WTC11 (cell line): ENCODE measurements around the gene CCDC183. TPM values are rescaled to one million over a fixed set of nuclear protein-coding genes. Genes with fewer than 3 reads are reported as not detected.

Source experiments
- ATAC-seq: fragments of 200-7000 bp; cut with Tn5 transposase; 2 replicates; pipeline ENCODE4 v1.10.0; 2021; ENCODE audit warnings: mild to moderate bottlenecking, moderate library complexity
- CTCF ChIA-PET: fragments of 300-600 bp; sonication (Branson Sonifier 250); formaldehyde crosslinking; loops from one replicate; lab custom pipeline; 2021; ENCODE audit warnings: antibody characterized with exemption; lab: Charles Lee
- POLR2A ChIA-PET: fragments of 350-600 bp; sonication (Branson Sonifier 250); formaldehyde crosslinking; loops from one replicate; lab custom pipeline; 2021; ENCODE audit warnings: antibody characterized with exemption; lab: Charles Lee
- DNase-seq: peaks from one replicate; pipeline ENCODE4 v3.0.0; 2021; ENCODE audit warnings: low spot score
- H3K27ac Mint-ChIP-seq: 2 replicates; pipeline ENCODE4 v1.8.0; 2021; ENCODE audit warnings: mixed read lengths
- H3K27me3 Mint-ChIP-seq: 2 replicates; pipeline ENCODE4 v1.8.0; 2021; ENCODE audit warnings: low read depth, mild to moderate bottlenecking, moderate library complexity, mixed read lengths
- H3K36me3 Mint-ChIP-seq: 2 replicates; pipeline ENCODE4 v1.8.0; 2021; ENCODE audit warnings: mixed read lengths
- H3K4me1 Mint-ChIP-seq: 2 replicates; pipeline ENCODE4 v1.8.0; 2022; ENCODE audit warnings: mixed read lengths
- H3K4me3 Mint-ChIP-seq: 2 replicates; pipeline ENCODE4 v1.8.0; 2021; ENCODE audit warnings: mild to moderate bottlenecking, moderate library complexity, mixed read lengths
- H3K9me3 Mint-ChIP-seq: 2 replicates; pipeline ENCODE4 v1.8.0; 2021; ENCODE audit warnings: mixed read lengths
- MXD4 ChIP-seq: fragments of 250-450 bp; sonication (Bioruptor Pico); IDR thresholded peaks from 2 replicates; pipeline ENCODE4 v1.8.0; 2021; ENCODE audit warnings: mild to moderate bottlenecking, moderate library complexity, borderline replicate concordance
- SMAD3 ChIP-seq: sonication (generic); formaldehyde crosslinking; IDR thresholded peaks from 2 replicates; pipeline ENCODE4 v1.8.0; 2022; ENCODE audit warnings: missing genetic modification reagents, mild to moderate bottlenecking, borderline replicate concordance
- ZNF219 ChIP-seq: sonication (generic); formaldehyde crosslinking; IDR thresholded peaks from 2 replicates; pipeline ENCODE4 v1.8.0; 2023; ENCODE audit warnings: missing genetic modification reagents, mild to moderate bottlenecking, borderline replicate concordance
- ZNF263 ChIP-seq: sonication (generic); formaldehyde crosslinking; IDR thresholded peaks from 2 replicates; pipeline ENCODE4 v1.8.1; 2022; ENCODE audit warnings: low read depth, mild to moderate bottlenecking, moderate library complexity, missing genetic modification reagents
- total RNA-seq: library from RNA; stranded (reverse); gene quantifications from 3 replicates; pipeline ENCODE4 v1.2.3, GENCODE V29; 2021
- TF ChIP-seq, protein P1 (sequence below): sonication (generic); formaldehyde crosslinking; IDR thresholded peaks from 2 replicates; pipeline ENCODE4 v1.8.1; 2023; ENCODE audit warnings: mild to moderate bottlenecking, missing genetic modification reagents
- TF ChIP-seq, protein P2 (sequence below): fragments of 250-450 bp; sonication (Bioruptor Pico); conservative IDR thresholded peaks from 2 replicates; pipeline ENCODE4 v1.9.0; 2021; ENCODE audit warnings: mild to moderate bottlenecking
- TF ChIP-seq, protein P3 (sequence below): sonication (generic); formaldehyde crosslinking; IDR thresholded peaks from 2 replicates; pipeline ENCODE4 v1.8.0; 2022; ENCODE audit warnings: mild to moderate bottlenecking, missing genetic modification reagents
- TF ChIP-seq, protein P4 (sequence below): sonication (generic); formaldehyde crosslinking; IDR thresholded peaks from 2 replicates; pipeline ENCODE4 v1.8.0; 2023; ENCODE audit warnings: missing genetic modification reagents, mild to moderate bottlenecking, borderline replicate concordance
- TF ChIP-seq, protein P5 (sequence below): sonication (generic); formaldehyde crosslinking; IDR thresholded peaks from 2 replicates; pipeline ENCODE4 v1.8.0; 2022; ENCODE audit warnings: mild to moderate bottlenecking, missing genetic modification reagents
- TF ChIP-seq, protein P6 (sequence below): sonication (generic); formaldehyde crosslinking; IDR thresholded peaks from 2 replicates; pipeline ENCODE4 v1.8.1; 2023; ENCODE audit warnings: mild to moderate bottlenecking, missing genetic modification reagents, borderline replicate concordance

CCDC183 gene
- total RNA-seq, 1 experiment from 2014 or later, result 2.1 TPM

DNA sequence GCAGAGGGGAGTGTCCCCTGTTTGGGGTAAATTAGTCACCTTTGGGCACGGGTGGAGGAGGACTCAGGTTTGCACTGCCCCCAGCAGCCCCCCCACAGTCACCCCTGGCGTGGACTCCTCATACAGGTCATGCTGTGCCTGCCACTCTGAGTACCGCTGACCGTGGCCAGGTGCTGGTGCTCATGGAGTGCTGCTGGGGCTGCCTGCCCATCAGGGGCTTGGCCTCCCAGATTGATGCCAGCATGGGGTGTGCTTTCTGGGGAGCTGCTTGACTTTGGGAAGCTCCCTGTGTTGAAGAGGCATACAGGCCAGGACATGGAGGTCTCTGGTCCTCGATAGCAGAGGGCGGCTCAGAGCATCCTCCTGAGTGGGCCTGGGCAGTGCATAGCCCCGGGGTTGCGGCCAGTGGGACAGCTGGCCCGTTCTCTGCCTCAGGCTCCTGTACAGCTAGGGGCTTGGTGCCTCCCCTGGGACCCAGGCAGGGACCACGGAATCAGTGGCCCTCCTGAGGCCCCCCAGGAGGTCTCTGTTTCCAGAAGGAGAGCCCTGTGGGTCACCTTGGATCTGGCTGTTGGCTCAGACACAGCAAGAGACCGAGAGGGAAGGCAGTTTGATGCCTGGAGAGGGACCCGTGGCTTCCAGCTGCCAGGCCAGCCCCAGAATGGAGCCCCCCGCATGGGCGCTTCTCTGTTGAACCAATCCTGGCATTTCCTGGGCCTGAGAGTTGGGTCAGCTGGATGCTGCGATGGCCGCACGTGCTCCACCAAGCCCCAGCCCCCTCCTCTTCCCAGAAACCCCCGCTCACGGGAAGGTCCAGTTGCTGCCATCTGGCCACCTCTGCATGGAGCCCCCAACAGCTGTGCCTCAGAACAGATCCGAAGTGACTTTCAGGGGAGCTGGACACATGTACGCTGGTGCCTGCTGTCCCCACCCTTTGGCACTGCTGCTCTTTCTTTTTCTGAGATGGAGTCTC, 40.1 kb downstream of the CCDC183 start:
- no peak overlapping the region for H3K27ac Mint-ChIP-seq
- ChIA-PET POLR2A (interaction anchor here (1.3 kb wide), 1 partner anchor 11 kb away, joined by 4 read pairs; no protein-coding TSS in a partner anchor), CTCF (interaction anchor here (0.8 to 1.6 kb wide), 4 partner anchors 8 to 199 kb away, joined by 3 to 10 read pairs (median 4); no protein-coding TSS in a partner anchor)
- ATAC-seq (no peak), DNase-seq (no peak)
- peaks cover 15% of the 10 kb centered on the region; the same call in 1 of the 2 replicates for H3K36me3 Mint-ChIP-seq
- no peak for TF ChIP-seq MXD4
- TF ChIP-seq, protein P1, sequence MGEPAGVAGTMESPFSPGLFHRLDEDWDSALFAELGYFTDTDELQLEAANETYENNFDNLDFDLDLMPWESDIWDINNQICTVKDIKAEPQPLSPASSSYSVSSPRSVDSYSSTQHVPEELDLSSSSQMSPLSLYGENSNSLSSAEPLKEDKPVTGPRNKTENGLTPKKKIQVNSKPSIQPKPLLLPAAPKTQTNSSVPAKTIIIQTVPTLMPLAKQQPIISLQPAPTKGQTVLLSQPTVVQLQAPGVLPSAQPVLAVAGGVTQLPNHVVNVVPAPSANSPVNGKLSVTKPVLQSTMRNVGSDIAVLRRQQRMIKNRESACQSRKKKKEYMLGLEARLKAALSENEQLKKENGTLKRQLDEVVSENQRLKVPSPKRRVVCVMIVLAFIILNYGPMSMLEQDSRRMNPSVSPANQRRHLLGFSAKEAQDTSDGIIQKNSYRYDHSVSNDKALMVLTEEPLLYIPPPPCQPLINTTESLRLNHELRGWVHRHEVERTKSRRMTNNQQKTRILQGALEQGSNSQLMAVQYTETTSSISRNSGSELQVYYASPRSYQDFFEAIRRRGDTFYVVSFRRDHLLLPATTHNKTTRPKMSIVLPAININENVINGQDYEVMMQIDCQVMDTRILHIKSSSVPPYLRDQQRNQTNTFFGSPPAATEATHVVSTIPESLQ, result no peak
- TF ChIP-seq SMAD3 (CRISPR knock-in tag), result no peak
- TF ChIP-seq, protein P2, sequence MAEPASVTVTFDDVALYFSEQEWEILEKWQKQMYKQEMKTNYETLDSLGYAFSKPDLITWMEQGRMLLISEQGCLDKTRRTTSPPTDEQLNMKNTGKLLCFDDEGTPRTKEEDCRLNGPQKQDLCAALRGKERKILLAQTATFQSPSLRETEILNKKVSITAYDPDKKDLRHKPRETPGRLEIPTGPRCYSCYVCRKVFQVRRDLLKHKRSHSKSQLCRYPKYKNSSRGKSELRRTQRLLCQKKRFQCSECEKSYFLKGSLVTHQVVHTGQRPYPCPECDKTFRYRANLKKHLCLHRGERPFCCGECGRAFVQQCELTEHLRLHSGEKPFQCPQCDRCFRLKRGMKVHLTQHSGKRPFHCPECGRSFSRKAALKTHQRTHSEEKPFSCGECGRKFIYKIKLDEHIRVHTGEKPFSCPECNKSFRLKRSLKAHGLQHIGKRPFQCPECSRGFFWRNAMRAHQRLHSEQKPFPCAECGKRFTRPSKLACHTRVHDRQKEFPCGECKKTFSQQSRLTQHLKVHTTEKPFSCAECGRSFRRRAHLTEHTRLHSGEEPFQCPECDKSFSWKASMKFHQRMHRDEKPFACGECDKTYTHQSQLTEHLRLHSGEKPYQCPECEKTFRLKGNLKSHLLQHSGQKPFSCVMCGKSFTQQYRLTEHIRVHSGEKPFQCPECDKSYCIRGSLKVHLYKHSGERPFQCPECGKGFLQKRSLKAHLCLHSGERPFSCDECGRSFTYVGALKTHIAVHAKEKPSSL (CRISPR knock-in tag), result no peak
- TF ChIP-seq, protein P3, sequence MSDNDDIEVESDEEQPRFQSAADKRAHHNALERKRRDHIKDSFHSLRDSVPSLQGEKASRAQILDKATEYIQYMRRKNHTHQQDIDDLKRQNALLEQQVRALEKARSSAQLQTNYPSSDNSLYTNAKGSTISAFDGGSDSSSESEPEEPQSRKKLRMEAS (CRISPR knock-in tag), result no peak
- TF ChIP-seq, protein P4, sequence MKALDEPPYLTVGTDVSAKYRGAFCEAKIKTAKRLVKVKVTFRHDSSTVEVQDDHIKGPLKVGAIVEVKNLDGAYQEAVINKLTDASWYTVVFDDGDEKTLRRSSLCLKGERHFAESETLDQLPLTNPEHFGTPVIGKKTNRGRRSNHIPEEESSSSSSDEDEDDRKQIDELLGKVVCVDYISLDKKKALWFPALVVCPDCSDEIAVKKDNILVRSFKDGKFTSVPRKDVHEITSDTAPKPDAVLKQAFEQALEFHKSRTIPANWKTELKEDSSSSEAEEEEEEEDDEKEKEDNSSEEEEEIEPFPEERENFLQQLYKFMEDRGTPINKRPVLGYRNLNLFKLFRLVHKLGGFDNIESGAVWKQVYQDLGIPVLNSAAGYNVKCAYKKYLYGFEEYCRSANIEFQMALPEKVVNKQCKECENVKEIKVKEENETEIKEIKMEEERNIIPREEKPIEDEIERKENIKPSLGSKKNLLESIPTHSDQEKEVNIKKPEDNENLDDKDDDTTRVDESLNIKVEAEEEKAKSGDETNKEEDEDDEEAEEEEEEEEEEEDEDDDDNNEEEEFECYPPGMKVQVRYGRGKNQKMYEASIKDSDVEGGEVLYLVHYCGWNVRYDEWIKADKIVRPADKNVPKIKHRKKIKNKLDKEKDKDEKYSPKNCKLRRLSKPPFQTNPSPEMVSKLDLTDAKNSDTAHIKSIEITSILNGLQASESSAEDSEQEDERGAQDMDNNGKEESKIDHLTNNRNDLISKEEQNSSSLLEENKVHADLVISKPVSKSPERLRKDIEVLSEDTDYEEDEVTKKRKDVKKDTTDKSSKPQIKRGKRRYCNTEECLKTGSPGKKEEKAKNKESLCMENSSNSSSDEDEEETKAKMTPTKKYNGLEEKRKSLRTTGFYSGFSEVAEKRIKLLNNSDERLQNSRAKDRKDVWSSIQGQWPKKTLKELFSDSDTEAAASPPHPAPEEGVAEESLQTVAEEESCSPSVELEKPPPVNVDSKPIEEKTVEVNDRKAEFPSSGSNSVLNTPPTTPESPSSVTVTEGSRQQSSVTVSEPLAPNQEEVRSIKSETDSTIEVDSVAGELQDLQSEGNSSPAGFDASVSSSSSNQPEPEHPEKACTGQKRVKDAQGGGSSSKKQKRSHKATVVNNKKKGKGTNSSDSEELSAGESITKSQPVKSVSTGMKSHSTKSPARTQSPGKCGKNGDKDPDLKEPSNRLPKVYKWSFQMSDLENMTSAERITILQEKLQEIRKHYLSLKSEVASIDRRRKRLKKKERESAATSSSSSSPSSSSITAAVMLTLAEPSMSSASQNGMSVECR, result no peak
- no peak for TF ChIP-seq ZNF263 (CRISPR knock-in tag)
- TF ChIP-seq, protein P5, sequence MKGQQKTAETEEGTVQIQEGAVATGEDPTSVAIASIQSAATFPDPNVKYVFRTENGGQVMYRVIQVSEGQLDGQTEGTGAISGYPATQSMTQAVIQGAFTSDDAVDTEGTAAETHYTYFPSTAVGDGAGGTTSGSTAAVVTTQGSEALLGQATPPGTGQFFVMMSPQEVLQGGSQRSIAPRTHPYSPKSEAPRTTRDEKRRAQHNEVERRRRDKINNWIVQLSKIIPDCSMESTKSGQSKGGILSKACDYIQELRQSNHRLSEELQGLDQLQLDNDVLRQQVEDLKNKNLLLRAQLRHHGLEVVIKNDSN (CRISPR knock-in tag), result no peak
- TF ChIP-seq ZNF219 (CRISPR knock-in tag), result no peak
- TF ChIP-seq, protein P6, sequence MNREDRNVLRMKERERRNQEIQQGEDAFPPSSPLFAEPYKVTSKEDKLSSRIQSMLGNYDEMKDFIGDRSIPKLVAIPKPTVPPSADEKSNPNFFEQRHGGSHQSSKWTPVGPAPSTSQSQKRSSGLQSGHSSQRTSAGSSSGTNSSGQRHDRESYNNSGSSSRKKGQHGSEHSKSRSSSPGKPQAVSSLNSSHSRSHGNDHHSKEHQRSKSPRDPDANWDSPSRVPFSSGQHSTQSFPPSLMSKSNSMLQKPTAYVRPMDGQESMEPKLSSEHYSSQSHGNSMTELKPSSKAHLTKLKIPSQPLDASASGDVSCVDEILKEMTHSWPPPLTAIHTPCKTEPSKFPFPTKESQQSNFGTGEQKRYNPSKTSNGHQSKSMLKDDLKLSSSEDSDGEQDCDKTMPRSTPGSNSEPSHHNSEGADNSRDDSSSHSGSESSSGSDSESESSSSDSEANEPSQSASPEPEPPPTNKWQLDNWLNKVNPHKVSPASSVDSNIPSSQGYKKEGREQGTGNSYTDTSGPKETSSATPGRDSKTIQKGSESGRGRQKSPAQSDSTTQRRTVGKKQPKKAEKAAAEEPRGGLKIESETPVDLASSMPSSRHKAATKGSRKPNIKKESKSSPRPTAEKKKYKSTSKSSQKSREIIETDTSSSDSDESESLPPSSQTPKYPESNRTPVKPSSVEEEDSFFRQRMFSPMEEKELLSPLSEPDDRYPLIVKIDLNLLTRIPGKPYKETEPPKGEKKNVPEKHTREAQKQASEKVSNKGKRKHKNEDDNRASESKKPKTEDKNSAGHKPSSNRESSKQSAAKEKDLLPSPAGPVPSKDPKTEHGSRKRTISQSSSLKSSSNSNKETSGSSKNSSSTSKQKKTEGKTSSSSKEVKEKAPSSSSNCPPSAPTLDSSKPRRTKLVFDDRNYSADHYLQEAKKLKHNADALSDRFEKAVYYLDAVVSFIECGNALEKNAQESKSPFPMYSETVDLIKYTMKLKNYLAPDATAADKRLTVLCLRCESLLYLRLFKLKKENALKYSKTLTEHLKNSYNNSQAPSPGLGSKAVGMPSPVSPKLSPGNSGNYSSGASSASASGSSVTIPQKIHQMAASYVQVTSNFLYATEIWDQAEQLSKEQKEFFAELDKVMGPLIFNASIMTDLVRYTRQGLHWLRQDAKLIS (CRISPR knock-in tag), result no peak
- H3K4me3 Mint-ChIP-seq, result no peak overlapping the region
- no peaks in the 10 kb centered on the region for H3K9me3 Mint-ChIP-seq
- H3K4me1 Mint-ChIP-seq, result peaks cover 10% of the 10 kb centered on the region
- H3K27me3 Mint-ChIP-seq, result no peaks in the 10 kb centered on the region
